Spleen (tissue), 7 donors: Measurements from ENCODE around the gene ZNF146.

ENCODE experiments used
- CTCF ChIP-seq, 11 experiments: fragments of 200-600 bp in 7 of 11; fragments of 450-650 bp in 4 of 11; sonication (generic) in 4 of 11; IDR thresholded peaks in 8 of 11; conservative IDR thresholded peaks in 3 of 11; 1 replicate in 7 of 11; 2 replicates in 4 of 11; pipeline versions ENCODE4 v1.4.0 to v1.8.0; 2016 to 2021; ENCODE audit warnings: antibody characterized with exemption in 11 of 11, inconsistent platforms in 4 of 11, mild to moderate bottlenecking in 1 of 11
- POLR2AphosphoS5 ChIP-seq, 3 donors: sonication (generic); formaldehyde crosslinking; IDR thresholded peaks; one replicate each; pipeline ENCODE4 v1.5.1; 2017; ENCODE audit warnings: antibody characterized with exemption in 3 of 3
- donor health status: DM: no; HTN: no; CAD: no; lungs with moderate emphysema.
- donor health status: DM: no; HTN: no; CAD: no.
- donor health status: DM: no; HTN: no; CAD: no.

DNA sequence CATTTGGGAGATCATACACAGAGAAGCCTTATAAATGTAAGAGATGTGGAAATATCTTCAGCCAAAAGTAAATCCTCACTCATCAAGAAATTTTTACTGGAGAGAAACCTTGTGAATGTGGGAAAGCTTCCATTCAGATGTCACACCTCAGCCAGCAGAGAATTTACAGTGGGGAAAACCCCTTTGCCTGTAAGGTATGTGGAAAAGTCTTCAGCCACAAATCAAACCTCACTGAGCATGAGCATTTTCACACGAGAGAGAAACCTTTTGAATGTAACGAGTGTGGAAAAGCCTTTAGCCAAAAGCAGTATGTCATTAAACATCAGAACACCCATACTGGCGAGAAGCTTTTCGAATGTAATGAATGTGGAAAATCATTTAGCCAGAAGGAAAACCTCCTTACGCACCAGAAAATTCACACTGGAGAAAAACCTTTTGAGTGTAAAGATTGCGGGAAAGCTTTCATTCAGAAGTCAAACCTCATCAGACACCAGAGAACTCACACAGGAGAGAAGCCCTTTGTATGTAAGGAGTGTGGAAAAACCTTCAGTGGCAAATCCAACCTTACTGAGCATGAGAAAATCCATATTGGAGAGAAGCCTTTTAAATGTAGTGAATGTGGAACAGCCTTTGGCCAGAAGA, 21.5 kb downstream of the ZNF146 start:
- TF ChIP-seq CTCF (IDR thresholded peaks at IDR 0.05 in 8 of 11, conservative IDR thresholded peaks at IDR 0.05 in 3 of 11) (no peak), POLR2AphosphoS5 (IDR thresholded peaks at IDR 0.05) (no peak)
